ENCODE results near the gene CDK6.

- TF ChIP-seq, protein P1, sequence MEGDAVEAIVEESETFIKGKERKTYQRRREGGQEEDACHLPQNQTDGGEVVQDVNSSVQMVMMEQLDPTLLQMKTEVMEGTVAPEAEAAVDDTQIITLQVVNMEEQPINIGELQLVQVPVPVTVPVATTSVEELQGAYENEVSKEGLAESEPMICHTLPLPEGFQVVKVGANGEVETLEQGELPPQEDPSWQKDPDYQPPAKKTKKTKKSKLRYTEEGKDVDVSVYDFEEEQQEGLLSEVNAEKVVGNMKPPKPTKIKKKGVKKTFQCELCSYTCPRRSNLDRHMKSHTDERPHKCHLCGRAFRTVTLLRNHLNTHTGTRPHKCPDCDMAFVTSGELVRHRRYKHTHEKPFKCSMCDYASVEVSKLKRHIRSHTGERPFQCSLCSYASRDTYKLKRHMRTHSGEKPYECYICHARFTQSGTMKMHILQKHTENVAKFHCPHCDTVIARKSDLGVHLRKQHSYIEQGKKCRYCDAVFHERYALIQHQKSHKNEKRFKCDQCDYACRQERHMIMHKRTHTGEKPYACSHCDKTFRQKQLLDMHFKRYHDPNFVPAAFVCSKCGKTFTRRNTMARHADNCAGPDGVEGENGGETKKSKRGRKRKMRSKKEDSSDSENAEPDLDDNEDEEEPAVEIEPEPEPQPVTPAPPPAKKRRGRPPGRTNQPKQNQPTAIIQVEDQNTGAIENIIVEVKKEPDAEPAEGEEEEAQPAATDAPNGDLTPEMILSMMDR (IDR thresholded peaks at IDR 0.05; ENCODE audit: low read depth, low read length, missing input control) = no peak
- TF ChIP-seq GABPA (IDR thresholded peaks at IDR 0.05 in 1 of 2, conservative IDR thresholded peaks at IDR 0.05 in 1 of 2) = no peak
- no peak for TF ChIP-seq RAD21 (IDR thresholded peaks at IDR 0.05)
- TF ChIP-seq FOXA1 (IDR thresholded peaks at IDR 0.05) = no peak
- no peak for TF ChIP-seq TAF1 (conservative IDR thresholded peaks at IDR 0.05)
- TF ChIP-seq NR2F2 (IDR thresholded peaks at IDR 0.05) = no peak
- TF ChIP-seq HNF4G (IDR thresholded peaks at IDR 0.05) = no peak
- no peak for TF ChIP-seq RXRA (IDR thresholded peaks at IDR 0.05)
- no peak for TF ChIP-seq MAX (IDR thresholded peaks at IDR 0.05)
- TF ChIP-seq JUND (IDR thresholded peaks at IDR 0.05) = no peak
Observed at GRCh38 chr7:92811158-92811557, 25.2 kb downstream of the CDK6 start.

Data from liver (tissue), 3 donors.